ENCODE data around the gene MAP3K13.

DNA sequence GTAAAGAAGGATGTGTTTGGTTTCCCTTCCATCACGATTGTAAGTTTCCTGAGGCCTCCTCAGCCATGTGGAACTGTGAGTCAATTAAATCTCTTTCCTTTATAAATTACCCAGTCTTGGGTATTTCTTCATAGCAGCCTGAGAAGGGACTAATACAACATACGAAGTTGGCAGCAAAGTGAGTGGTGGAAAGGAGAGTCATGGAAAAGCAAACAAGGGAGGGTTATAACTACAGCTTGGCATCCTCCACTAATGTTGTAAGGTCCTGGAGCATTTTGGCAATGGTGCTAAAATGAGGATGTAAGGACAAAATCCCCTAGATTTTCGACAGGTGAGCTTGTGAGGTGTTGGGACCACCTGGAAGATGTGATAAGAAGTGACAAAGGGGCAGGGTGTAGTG is 141.7 kb downstream of the MAP3K13 start:
- TF ChIP-seq TAF1 (IDR thresholded peaks at IDR 0.05; ENCODE audit: borderline replicate concordance, insufficient read depth, low read length) (no peak), SIN3A (IDR thresholded peaks at IDR 0.05; ENCODE audit: borderline replicate concordance, insufficient read depth, low read length) (no peak)
- TF ChIP-seq, protein P1, sequence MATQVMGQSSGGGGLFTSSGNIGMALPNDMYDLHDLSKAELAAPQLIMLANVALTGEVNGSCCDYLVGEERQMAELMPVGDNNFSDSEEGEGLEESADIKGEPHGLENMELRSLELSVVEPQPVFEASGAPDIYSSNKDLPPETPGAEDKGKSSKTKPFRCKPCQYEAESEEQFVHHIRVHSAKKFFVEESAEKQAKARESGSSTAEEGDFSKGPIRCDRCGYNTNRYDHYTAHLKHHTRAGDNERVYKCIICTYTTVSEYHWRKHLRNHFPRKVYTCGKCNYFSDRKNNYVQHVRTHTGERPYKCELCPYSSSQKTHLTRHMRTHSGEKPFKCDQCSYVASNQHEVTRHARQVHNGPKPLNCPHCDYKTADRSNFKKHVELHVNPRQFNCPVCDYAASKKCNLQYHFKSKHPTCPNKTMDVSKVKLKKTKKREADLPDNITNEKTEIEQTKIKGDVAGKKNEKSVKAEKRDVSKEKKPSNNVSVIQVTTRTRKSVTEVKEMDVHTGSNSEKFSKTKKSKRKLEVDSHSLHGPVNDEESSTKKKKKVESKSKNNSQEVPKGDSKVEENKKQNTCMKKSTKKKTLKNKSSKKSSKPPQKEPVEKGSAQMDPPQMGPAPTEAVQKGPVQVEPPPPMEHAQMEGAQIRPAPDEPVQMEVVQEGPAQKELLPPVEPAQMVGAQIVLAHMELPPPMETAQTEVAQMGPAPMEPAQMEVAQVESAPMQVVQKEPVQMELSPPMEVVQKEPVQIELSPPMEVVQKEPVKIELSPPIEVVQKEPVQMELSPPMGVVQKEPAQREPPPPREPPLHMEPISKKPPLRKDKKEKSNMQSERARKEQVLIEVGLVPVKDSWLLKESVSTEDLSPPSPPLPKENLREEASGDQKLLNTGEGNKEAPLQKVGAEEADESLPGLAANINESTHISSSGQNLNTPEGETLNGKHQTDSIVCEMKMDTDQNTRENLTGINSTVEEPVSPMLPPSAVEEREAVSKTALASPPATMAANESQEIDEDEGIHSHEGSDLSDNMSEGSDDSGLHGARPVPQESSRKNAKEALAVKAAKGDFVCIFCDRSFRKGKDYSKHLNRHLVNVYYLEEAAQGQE (IDR thresholded peaks at IDR 0.05; ENCODE audit: insufficient read depth in 1 of 2, low read depth in 2 of 2, low read length in 2 of 2) = no peak
